Renal pelvis (tissue), 4 donors: Measurements from ENCODE around the gene ANO2. TPM values are rescaled to one million over a fixed set of nuclear protein-coding genes. Genes with fewer than 3 reads are reported as not detected.
A peak's percentile ranks its signal among the peaks of the same experiment; 100 is the strongest.
"Not testable (repeated sequence)": the region's sequence is repeated elsewhere in the genome, so short reads cannot be mapped to it uniquely, and the experiment has no call there.

Experiments used
- DNase-seq: peaks from one replicate; pipeline ENCODE4 v3.0.0-alpha.2; 2013
- polyA plus RNA-seq, 3 donors: library from polyadenylated mRNA; unstranded; fragments of 120-200 nt; gene quantifications; one replicate each; pipeline ENCODE4 v1.2.1, GENCODE V29; 2013; ENCODE audit not compliant: insufficient read length in 3 of 3

ANO2 gene
- polyA plus RNA-seq, 3 donors = 4.8 to 5.2 (median 4.9) TPM

DNA sequence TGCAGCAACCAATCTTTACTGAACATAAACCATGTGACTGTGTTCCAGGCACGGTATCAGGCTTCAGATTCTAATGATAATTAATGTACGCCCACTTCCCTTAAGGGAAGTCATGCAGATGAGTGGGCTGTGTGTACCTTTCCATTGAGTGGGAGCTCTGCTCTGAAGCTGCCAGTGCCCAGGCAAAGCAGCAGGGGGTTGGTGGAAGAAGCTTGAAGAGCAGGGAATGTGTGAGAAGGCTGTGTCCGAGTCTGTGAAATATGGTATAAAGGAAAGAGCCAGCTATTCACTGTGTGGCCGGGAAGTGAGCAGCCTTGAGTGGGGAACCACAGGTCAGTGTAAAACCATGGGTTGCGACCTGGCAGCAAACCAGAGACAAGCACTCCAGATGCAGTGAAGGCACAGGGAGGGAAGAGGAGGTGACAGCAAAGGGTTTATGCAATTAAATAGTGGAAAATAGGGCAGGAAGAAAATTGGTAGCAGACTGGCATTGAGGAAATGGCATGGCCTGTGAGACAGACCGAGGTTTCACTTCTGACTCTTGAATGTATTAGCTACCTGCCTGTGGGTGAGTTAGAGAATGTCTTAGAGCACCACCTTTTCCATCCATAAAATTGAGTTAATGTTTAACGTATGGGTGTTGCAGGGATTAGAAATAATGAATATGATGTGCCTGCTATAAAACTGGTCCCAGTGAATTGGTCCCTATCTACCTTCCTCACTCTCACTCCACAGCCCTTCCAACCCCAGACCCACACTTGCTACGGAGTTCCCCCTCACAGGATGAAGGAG is 396.7 kb downstream of the ANO2 start:
- DNase-seq = no peak

DNA sequence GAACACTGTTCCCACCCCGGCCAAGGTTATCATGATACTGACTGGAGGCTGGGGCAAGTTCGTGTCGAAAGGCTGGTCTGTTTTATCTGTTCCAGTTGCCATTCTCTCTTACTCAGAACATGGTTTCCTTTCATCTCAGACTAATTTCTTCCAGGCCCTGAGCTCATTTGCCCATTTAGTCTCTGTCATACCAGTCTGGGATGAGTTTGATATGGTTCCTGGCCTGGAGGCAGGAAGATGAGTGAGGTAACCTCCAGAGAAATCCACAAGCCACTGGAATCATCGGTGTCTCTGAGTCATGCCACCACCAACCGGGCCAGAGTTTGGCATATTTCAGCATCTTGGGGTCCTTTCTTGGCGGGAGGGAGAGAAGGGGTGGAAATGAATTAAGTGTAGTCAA is 398.4 kb downstream of the ANO2 start:
- DNase-seq = no peak

DNA sequence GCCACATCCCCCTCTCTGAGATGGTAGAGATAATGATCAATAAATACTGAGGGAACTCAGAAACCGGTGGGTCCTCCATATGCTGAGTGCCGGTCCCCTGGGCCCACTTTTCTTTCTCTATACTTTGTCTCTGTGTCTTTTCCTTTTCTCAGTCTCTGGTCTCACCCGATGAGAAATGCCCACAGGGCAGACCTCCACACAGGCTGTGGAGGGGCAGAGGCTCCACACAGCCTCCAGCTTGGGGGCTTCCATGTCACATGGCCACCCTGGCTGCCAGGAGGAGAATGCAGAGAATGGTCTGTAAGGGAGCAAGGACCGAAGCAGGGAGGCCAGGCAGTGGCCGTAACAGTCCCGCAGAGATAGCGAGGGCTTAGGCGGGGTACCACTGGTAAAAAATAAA is 407.3 kb downstream of the ANO2 start:
- no peak for DNase-seq

DNA sequence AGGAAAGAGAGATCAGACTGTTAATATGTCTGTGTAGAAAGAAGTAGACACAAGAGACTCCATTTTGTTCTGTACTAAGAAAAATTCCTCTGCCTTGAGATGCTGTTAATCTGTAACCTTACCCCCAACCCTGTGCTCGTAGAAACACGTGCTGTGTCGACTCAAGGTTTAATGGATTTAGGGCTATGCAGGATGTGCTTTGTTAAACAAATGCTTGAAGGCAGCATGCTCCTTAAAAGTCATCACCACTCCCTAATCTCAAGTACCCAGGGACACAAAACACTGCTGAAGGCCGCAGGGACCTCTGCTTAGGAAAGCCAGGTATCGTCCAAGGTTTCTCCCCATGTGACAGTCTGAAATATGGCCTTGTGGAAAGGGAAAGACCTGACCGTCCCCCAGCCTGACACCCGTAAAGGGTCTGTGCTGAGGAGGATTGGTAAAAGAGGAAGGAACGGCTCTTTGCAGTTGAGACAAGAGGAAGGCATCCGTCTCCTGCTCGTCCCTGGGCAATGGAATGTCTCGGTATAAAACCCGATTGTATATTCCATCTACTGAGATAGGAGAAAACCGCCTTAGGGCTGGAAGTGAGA is 407.9 kb downstream of the ANO2 start:
- not testable (repeated sequence) for DNase-seq

DNA sequence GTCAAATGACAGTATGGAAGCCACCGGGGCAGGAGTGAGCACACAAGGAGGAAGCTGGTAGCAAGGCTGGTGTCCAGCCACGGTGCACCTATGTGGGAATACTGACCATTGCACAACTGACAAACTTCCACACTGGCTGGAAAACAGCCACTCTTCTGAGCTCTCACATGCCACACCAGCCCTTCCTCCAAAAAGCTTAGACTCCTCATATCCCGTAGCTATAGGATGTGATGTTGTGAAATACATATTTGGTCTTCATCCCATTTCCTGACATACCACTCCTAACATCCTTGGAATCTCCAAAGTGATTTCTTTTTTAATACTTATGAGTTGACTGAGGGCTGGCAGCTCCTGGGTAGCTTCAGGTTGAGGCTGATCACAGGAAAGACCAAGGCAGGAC is 409.5 kb downstream of the ANO2 start:
- DNase-seq = no peak

DNA sequence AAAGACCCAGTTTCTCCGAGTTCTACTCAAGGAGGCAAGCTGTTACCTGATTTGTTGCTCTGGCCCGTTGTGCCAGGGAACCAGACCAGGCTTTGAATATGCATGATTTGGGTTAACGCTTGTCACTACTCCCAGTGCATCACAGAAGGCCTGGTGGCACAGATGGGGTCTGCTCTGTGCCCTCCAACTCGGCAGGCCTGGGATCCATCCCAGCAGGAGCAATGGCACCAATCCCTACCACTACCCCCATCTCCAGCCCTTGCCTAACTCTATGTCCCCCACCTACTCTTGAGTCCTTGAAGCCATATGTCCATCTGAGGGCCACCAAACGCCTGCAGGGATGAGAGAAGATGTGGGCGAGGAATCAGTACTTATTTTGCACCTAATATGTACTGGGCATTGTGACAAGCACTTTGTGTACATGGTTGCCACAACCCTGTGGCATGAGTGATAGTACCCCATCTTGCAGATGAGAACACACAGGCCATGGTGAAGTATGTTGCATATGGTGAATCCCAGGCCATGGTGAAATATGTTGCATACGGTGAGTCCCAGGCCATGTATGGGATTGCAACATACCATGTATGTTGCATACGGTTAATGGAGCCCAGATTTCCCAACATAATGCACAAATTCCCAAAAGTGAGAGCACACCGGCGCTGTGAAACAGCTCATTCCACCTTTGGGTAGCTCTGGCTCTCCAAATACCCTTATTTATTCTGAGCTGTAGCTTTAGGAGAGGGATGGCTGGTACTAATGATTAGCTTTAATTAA is 410.4 kb downstream of the ANO2 start:
- DNase-seq = no peak

DNA sequence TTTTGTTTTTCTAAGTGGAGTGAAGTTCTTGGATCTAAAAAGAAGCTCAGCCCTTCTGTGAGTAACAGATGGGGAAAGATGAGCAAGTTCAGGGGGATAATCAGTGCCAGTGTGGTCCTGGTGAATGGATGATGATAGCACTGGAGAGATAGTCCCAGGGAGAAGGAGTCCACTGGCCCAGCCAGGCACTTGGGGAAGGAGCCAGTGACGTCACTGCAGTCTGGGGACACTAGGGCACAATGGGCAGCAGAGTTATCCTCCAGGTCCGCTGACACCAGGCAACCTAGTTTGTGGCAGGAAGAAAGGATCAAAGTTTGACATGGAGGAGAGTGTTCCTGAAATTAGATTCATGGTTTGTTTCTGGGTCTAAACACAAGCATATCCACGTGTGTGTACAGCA is 411.7 kb downstream of the ANO2 start:
- no peak for DNase-seq

DNA sequence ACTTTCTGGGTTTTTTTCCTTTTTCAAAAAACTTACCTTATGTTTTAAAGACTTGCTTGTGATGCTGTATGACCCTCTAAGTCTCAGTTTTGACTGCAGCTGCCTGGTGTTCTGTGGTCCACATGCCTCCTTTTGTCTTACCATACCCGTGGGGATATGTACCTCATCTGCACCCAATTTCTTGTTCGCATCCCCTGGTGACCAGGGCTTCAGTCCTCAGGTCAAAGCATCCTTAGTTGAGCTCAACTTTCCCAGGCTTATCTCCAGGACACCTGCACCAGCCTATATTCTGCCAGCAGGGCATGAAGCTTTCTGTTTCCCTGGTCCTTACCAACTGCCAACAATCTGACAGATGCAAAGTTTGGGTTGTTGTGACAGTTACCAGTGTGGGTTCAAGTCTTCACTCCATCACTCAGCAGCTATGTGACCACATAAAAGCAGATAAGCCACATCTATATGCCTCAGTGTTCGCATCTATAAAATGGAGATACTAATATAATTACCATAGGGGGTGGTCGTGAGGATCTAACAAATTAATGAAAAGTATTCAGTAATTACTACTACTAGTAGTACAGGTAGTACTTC is 419.2 kb downstream of the ANO2 start:
- no peak for DNase-seq

DNA sequence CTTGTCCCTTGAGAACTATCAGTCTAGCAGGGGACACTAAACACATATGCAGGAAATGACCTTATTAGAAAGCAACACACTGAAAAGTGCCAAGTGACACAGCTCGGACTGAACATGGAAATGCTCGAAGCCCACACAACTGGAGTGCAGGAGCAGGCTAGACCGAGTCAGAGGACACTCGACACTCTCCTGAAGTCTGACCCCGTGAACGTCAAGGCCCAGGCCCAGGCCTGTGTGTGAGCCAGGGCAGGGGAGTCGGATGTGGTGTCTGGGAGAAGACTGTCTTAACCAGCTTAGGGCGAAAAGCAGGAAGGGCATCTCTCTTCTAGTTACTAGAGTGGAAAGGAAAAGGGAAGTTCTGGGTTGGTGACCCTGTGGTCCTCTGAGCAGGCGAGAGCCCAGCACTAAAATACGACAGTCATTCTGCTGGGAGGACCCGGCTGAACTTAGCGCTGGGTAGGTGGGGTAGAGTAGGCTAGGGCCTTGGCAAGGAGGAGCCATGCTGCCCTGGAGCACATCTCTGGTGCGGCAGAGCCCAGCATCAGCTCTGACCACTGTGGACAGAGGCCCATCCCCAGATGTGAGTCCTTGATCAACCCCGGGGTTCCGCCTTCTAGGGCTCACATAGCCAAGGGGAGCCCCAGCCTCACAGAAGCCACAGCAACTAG is 420.2 kb downstream of the ANO2 start:
- no peak for DNase-seq

DNA sequence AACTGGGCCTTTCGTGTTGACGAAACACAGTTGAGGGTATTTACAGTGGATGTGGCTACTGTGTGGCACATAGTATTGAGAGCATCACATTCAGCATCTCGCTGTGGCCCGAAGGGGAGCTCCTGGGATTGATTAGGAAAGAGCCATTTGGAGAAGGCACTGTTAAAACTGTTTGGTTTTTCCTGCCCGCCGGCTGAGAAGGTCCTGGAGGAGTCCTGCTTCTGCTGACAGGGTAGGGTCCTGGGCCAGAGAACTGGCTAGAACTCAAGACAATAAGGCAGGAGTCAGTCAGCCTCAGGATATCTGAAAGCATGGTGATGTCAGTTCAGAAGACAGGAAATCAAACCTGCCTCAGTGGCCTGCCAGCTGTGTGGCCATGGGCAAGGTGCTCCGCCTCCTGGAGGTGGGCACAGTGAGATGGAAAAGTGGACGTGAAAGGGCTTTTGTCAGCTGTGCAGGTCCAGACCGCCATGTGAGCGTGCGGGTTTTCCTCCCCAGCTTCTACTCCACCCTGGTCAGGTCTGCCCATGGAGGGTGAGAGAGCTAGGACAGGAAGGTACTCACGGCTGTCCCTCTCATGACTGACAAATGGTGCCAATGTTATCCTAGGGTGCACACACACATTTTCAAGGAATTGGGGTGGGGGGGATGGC is 420.8 kb downstream of the ANO2 start:
- no peak for DNase-seq

DNA sequence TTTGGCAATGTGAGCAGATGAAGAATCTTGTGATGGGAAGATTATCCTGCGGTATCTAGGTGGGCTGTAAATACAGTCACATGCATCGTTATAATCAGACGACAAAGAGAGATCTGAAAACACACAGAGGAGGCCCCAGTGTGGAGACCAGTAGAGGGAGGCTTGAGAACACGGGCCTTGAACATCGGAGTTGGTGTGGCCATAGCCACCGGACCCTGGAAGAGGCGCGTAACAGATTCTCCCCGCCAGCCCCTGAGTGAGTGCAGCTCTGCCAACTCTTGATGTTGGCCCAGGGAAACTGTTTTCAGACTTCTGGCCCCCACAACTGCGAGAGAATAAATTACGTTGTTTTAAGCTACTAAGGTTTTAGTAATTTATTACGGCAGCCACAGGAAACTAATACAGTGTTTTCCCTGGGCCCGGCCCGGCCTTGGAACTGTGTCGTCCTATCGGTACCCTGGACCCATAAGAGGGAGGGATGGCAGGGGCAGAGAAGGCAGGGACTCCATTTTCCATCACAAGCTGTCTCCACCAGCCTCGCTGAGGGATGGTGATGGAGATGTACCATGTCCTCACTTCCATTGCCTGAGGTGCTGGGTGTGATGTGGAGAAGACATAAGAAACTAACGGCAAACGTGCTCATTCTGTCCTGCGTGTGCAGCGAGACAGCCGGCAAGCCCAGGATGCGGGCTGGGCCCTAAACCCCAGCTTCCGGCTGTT is 421.5 kb downstream of the ANO2 start:
- no peak for DNase-seq

DNA sequence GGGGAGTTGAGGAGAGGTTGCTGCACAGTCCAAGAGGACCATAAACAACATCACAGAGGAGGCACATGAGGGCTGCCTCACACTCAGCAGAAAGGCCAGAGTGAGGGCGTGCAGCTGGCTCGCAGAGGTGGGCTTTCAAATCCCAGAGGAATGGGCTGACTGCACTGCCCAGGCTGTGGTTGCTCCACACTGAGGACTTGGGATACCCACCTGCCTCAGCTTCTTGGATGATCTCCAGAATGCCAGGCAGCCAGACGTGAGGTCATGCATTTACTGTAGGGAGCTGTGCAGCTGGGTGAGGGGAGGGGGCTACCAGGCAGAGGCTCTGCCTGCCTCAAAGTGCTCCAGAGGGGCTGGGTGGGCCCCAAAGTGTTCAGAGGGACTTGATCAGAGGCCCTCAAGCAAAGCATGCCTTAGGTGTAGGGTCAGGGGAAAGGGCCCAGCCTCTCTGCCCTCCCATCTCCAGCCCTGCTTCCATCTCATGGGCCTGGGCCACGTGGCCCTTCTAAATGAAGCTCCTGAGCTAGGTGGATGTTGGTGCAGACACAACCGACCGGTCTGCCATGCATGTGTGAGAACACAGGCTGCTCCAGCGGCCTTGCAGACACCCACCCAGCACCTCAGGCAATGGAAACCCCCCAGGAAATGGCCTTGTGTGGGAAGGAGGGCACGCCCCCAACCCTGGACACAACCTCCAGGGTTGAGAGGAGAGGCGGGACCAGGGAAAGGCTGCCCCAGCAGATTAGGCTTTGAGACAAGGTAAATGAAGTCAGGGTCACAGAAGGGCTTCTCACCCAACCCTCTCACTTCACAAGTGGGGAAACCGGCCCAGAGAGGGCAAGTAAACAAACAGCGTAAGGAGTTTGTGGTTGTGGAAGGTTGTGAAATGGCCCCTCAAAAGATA is 422.4 kb downstream of the ANO2 start:
- peak; percentile 9 for DNase-seq

DNA sequence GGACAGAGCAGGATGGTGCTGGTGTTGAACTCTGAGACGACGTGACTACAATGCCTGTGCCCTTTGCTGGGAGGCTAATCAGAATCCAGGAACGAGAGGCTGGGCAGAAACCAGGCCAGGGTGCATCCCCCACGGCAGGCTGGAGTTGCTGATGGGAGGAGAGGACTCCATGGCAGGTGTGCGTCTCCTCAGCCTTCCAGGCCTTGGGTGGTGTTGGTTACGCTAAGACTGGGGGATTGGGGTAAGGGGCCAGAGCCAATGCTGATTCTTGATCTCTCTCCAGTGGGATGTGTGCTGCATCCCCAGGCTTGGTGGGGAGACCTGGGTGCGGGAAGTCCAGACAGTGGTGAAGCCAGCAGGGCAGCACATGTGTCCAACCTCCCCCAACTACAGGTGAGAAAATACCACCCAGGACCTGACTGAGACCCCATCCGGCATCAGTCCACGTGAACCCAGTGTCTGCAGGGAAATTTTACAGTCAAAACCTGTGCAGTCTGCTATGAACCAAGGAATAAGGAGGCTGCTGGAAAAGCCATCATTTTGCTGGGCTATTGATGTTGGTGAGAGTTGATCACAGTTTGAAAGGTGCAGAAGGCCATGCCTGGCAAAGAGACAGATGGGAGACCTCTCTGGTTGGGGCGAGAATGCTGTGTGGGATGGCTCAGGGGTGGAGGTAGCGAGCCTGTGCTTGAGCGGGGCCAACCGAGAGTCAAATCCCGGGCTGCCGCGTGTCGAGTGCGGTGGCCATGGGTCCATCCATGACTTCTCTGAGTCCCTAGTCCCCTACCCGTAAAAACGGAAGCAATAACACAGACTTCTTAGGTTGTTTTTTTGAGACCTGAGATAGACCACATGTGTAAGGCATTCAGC is 423.4 kb downstream of the ANO2 start:
- no peak for DNase-seq

DNA sequence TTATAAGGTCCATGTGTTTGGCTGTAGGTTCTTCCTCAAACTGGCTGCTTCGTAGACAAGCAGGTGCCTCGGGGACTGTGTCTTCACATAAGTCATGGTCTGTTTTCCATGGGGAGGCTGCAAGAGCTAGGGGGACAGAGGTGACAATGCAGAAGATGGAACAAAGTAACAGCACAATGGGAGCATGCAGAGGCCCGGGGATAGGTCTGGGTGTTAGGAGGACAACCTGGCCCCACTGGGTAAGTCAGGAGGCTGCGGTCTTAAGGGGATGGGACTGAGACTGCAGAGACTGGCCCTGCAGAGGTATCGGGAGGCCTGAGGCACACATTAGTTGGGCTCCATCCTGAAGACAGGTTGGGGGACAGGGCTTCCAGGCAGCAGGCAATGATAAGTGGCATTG is 424.2 kb downstream of the ANO2 start:
- no peak for DNase-seq

DNA sequence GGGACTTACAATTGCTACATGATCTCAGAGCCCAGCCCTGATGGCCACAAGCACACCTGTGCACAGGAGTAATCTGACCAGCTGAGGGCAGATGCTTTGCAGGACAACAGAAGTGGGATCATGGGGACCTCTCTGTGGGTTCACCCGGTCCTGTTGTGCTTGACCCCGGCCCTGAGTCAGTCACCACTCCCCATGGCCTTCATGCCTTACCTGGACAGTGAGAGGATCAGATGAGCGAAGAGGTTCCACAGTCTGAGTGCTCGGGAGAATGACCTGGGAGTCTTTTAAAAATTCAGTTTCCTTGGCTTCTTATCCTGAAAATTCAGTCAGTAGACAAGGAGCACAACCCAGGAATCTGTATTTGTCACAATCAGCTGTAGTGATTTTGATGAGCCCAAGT is 425.0 kb downstream of the ANO2 start:
- no peak for DNase-seq

DNA sequence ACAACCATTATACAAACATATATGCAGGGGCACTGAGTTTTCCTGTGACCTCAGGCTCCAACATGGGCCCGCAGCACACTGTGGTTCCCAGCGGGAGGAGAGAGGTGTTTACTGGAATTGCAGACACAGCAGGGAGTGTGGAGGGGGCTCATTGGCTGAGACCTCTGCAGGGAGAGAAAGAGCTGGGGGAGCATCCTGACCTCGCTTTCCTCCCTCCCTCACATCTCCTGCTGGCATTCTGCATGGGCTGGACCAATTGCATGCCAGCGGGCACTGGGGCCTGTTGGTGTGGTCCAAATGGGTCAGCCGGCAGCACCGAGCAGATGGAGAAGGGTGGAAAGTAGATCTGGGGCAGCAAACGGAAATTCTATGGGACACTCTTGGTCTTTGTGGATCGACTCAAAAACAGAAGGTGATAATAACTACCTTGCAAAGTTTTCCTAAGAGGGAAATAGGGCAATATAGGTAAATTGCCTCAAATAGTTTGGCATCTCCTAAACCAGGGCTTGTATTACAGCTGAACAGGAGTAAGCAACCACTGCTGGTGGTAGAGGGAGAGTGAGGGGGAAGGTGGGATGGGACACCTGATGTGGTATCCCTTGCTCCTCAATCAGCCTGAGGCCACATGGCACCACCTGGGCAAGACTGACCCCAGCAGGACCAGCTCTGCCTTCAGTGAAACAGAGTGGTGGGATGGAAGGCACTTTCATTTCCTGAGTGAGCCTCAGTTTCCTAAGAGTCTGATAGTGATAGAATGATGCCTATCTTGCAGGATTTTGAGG is 426.3 kb downstream of the ANO2 start:
- DNase-seq = no peak

DNA sequence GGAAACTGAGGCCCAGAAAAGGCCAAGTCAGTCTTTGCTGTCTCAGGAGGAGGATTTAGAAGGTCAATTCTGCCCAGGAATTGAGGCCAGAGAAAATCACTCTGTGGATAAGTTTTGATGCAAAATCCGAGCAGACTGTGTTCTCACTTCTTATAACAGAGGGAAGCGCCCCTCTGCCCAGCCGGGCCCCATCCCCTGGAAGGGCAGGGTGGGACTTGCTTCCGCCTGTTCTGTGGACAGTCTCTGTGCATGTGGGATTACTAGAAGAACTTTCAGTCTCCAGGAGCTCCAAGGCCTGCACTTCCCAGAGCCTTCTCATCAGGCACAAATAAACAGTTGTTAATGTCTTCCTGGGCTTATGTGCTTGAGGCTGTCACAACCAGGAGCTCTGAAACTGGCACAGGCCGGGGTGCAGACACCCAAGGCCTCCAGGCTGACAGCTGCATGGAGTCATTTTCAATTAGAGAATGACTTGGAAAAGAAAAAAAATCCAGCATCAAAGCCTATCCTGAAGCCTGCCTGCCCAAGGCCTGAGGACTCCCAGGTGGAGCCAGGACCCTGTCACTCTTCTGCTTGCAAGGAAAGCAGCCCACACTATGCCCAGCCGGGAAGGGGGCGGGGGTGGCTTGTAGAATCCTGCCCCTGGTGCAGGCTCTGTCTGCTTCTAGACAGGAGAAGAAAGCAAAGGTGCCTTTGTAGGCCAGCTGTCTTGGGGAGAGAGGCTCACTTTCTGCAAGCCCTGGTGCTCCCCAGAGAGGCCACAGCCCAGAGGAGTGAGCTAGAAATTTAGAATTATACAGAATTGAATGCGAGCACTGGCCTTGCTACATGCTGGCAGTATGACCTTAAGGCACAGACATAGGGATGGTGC is 428.5 kb downstream of the ANO2 start:
- DNase-seq = peak; percentile 48
